8988T (cell line): Measurements from ENCODE around the gene TLX2.
A peak's percentile ranks its signal among the peaks of the same experiment; 100 is the strongest.

Source experiments
- DNase-seq: peaks from one replicate; pipeline ENCODE4 v3.0.0; 2011

Gene TLX2

GRCh38 chr2:74536166-74536950 is 22.1 kb downstream of the TLX2 start:
- DNase-seq, result no peak

- DNase-seq, result no peak
Observed at GRCh38 chr2:74537140-74537539, 22.9 kb downstream of the TLX2 start.

- no peak for DNase-seq
Observed at GRCh38 chr2:74538881-74539339, 24.7 kb downstream of the TLX2 start.

- no peak for DNase-seq
Observed at GRCh38 chr2:74540291-74540690, 26.0 kb downstream of the TLX2 start.

DNA sequence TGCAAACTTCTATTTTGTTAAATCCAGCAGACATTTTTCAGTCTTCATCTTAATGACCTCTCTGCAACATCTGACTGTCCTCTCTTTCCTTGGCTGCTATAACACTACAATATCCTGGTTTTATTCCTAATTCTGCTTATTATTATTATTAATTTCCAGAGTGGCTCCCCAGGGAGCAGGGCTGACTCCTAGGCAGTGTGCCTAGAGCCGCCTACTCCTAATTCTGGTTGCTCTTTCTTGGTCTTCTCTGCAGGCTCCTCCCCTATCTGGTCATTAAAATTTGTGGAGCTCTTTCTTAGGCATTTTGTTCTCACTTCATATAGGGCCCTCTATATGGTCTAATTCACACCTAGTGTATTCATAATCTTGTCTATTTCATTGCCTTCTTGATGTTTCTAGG is 28.7 kb downstream of the TLX2 start:
- no peak for DNase-seq

- DNase-seq, result no peak
Observed at GRCh38 chr2:74544634-74545033, 30.4 kb downstream of the TLX2 start.

DNA sequence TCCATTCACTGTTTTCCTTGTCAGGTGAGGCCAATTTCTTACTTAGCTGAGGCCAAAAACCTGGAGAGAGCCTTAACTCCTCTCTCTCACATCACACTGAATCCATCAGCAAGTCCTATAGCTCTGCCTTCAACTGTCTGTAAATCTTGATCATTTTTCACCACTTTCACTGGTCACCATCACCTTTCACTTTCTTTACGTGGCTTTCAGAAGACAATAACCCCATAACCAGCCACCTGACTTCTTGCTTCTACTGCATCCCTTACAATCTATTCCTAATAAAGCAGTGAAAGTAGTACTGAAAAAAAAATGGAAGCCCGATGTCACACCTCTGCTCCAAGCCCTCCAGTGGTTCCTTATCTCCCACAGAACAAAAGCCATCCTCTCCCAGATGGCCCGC is 31.8 kb downstream of the TLX2 start:
- no peak for DNase-seq

DNA sequence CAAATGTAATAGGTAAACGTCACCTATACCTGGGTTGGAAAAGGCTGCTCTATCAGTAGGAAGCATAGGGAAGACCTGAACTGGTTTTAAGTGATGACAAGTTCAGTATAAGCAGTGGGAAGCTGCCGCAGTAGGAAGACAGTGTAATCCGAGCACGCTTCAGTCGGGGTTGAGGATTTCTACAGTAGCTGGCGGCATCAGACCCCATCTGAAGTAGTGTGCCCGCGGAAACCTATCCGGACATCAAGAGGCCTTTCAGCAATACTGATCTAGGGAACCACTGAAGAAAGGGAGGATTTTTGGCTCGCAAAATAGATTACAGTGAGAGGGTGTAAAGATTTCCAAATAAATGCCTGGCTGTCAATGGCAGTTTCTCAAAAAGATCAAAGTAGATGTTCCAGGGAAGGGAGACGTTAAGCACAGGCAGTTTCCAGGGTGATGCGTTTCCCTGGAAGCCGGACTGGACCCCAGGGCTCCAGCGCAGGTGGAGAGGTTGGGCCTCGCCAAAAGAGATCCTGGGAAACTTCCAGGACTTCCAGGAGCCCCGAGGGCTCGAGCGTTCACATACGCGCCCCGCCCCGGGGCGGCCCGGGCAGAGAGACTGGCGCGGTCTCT is 34.1 kb downstream of the TLX2 start:
- no peak for DNase-seq

- DNase-seq, result peak; percentile 91
Observed at GRCh38 chr2:74548900-74549826, 34.9 kb downstream of the TLX2 start.

- DNase-seq, result no peak
Observed at GRCh38 chr2:74550231-74550630, 36.0 kb downstream of the TLX2 start.

DNA sequence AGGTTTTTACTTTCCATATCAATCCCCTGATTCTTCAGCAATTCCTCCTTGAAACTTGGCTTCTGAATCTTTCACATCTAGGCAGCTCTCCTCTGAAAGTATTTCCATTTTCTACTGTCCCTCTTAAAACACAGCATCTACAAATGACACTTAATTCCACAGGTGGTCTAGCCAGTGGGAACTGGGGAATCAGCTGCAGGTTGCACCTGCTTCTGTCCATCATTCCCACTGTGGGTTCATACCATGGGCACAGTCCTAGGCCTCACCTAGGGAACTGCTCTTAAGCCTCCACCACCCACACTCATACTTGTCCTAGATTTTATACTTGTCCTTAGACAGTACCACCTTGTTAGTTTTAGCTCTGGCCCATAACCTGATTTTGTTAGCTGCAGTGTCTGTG is 37.3 kb downstream of the TLX2 start:
- DNase-seq, result no peak

DNA sequence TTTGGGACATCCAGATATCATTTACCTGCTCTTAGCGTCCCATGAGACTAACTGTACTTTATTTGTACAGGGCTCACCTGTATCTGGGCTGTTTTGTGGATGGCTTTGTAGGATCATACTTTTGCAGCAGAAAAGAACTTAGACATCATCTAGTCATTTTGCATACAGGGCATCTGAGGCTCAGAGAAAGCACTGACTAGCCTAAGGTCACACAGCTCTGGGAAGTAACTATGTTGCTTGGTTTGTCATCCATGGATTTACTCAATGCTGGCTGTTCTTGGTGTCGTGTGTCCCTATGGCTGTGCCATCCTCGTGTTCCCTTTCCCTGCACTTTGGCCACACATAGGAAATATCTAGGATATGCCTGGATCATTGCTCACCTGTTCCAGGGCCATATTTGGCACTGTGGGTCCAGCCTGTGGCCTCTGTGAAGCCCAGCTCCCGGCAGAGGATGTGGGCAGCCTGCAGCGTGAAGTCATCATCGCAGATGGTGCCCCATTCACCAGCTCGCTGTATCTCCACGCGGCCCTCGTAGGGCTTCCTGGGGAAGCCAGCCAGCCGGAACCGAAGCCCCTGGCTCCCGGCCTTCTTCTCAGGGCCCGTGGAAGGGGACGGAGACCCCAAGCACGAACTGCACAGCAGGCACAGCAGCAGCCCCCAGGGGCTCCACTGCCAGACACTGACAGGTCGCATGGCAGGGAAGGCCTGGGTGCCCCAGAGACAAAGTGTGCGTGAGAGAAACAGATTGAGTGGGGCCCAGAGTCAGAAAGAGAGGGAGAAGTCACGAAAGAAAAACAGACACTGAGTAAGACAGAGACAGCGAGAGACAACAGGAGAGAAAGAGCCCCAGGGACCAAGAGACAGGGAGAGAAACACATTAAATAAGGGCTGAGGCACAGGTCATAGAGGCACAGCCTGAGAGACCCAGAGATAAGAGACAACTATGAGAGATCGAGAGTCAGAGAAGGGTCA is 38.0 kb downstream of the TLX2 start:
- DNase-seq, result no peak

- no peak for DNase-seq
Observed at GRCh38 chr2:74552914-74553811, 38.9 kb downstream of the TLX2 start.

GRCh38 chr2:74553892-74554819 is 39.9 kb downstream of the TLX2 start, which contains the start of the genes DOK1 and LOXL3:
Gene DOK1, plus strand, starts transcription at chr2:74554720. Its CDS starts 35 bp downstream, at chr2:74554755.
Gene LOXL3, minus strand, starts transcription at chr2:74553942. Its CDS starts 1,308 bp downstream, at chr2:74552634.
- peak; percentile 88 for DNase-seq

DNA sequence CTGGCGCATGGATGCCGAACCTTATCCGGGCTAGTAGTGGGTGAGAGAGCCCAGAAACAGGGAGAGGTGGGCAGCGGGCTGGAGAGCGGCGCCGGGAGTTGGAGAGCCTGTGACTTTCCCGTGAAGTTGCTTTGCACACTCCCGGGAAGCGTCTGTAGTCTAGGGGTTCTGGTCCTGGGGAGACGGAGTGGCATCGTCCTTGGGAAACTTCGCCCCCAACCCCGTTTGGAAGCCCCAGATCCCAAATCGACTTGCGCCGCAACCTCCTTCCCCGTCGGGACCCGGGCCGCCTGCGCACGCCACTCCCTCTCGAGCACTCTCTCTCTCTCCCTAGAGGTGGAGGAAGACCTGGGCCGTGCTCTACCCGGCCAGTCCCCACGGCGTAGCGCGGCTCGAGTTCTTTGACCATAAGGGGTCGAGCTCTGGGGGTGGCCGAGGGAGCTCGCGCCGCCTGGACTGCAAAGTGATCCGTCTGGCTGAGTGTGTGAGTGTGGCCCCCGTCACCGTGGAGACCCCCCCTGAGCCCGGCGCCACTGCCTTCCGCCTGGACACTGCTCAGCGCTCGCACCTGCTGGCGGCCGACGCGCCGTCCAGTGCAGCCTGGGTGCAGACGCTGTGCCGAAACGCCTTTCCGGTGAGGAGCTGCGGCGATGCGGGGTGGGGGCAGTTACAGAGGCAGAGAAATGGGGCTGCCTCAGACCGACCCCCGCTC is 40.7 kb downstream of the TLX2 start:
- DNase-seq, result no peak

- no peak for DNase-seq
Observed at GRCh38 chr2:74555610-74556103, 41.4 kb downstream of the TLX2 start.

GRCh38 chr2:74556159-74556558 is 41.9 kb downstream of the TLX2 start:
- no peak for DNase-seq

DNA sequence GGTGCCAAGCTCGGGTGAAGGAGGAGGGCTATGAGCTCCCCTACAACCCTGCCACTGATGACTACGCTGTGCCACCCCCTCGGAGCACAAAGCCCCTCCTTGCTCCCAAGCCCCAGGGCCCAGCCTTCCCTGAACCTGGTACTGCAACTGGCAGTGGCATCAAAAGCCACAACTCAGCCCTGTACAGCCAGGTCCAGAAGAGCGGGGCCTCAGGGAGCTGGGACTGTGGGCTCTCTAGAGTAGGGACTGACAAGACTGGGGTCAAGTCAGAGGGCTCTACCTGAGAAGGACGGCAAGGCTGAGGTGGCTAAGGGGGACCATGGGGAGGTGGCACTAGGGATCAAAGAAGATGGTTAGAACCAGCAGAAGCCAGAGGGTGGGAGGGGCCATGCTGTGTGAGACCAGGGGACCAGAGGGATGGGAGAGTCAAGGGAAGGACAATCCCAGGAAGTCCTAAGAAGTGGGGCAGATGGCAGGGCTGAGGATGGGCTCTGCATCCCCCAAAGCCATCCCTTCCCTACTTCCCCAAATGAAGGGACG is 42.7 kb downstream of the TLX2 start:
- DNase-seq, result no peak
